Transverse colon (tissue), 4 donors: ENCODE results near the gene FLYWCH1. TPM values are rescaled to one million over a fixed set of nuclear protein-coding genes. Genes with fewer than 3 reads are reported as not detected.

Experiments used
- DNase-seq: peaks from one replicate; pipeline ENCODE4 v3.0.0-alpha.2; 2019
- H3K27ac ChIP-seq, 4 donors: fragments of 200-600 bp; sonication (generic); 2 replicates each; pipeline ENCODE4 v1.5.1; 2016 to 2018; ENCODE audit warnings: inconsistent platforms in 4 of 4
- H3K27me3 ChIP-seq: fragments of 200-600 bp; sonication (generic); 2 replicates; pipeline ENCODE4 v1.5.1; 2017; ENCODE audit warnings: inconsistent platforms
- H3K36me3 ChIP-seq, 4 donors: fragments of 200-600 bp; sonication (generic); 2 replicates each; pipeline ENCODE4 v1.5.1; 2017 to 2019; ENCODE audit warnings: inconsistent platforms in 4 of 4
- H3K4me1 ChIP-seq, 4 donors: fragments of 200-600 bp; sonication (generic); 2 replicates each; pipeline ENCODE4 v1.5.1; 2017 to 2020; ENCODE audit warnings: inconsistent platforms in 4 of 4
- H3K4me3 ChIP-seq, 4 donors: fragments of 200-600 bp; sonication (generic); 1 replicate in 1 of 4; 2 replicates in 3 of 4; pipeline versions ENCODE4 v1.5.1 to v1.6.1; 2017 to 2019; ENCODE audit warnings: inconsistent platforms in 4 of 4
- H3K9me3 ChIP-seq, 2 donors: fragments of 200-600 bp; sonication (generic); 2 replicates each; pipeline ENCODE4 v1.5.1; 2017 to 2019; ENCODE audit warnings: inconsistent platforms in 2 of 2
- EP300 ChIP-seq: sonication (generic); formaldehyde crosslinking; IDR thresholded peaks from one replicate; pipeline ENCODE4 v1.6.1; 2017; ENCODE audit warnings: antibody characterized with exemption, low read depth
- POLR2A ChIP-seq: fragments of 450-650 bp; IDR thresholded peaks from one replicate; pipeline ENCODE4 v1.6.1; 2016; ENCODE audit warnings: antibody characterized with exemption, mild to moderate bottlenecking, moderate library complexity
- POLR2AphosphoS5 ChIP-seq, 3 donors: sonication (generic); formaldehyde crosslinking; IDR thresholded peaks; one replicate each; pipeline ENCODE4 v1.6.1; 2016; ENCODE audit warnings: antibody characterized with exemption in 3 of 3
- WGBS, 2 donors: methylation state at CpG; one replicate each; pipeline ENCODE4 v1.1.5; 2018; ENCODE audit warnings: low coverage in 1 of 2; 5-methylcytosine and 5-hydroxymethylcytosine counted together
- in situ Hi-C, 4 donors: fragments of 200-750 bp; cut with MboI; loops; one replicate each; pipeline versions ENCODE4 v1.15.0 to v1.15.1; 2017; ENCODE audit warnings: low sequenced_read_pairs in 3 of 4, low pct_ligation_motif_present in 1 of 4, low pct_unique_long_range_greater_than_20kb in 1 of 4
- intact Hi-C: fragments of 100-400 bp; cut with DNase I; formaldehyde crosslinking; loops from one replicate; pipeline ENCODE4 v1.15.1; 2023; ENCODE audit warnings: low total_unique reads
- total RNA-seq, 4 donors: library from RNA; depleted of rRNA; stranded (reverse); fragments of >200 nt; gene quantifications; one replicate each; pipeline ENCODE4 v1.1.0, GENCODE V29; 2016
- TF ChIP-seq, protein P1 (sequence below), 5 experiments: fragments of 200-600 bp in 3 of 5; fragments of 450-650 bp in 2 of 5; sonication (generic) in 3 of 5; IDR thresholded peaks; 1 replicate in 2 of 5; 2 replicates in 3 of 5; pipeline ENCODE4 v1.5.1; 2016 to 2017; ENCODE audit warnings: antibody characterized with exemption in 5 of 5, inconsistent platforms in 3 of 5, mild to moderate bottlenecking in 2 of 5, moderate library complexity in 1 of 5

The FLYWCH1 gene
- total RNA-seq, 4 donors from 2014 or later, result 29.1 to 59.1 (median 34.6) TPM

DNA sequence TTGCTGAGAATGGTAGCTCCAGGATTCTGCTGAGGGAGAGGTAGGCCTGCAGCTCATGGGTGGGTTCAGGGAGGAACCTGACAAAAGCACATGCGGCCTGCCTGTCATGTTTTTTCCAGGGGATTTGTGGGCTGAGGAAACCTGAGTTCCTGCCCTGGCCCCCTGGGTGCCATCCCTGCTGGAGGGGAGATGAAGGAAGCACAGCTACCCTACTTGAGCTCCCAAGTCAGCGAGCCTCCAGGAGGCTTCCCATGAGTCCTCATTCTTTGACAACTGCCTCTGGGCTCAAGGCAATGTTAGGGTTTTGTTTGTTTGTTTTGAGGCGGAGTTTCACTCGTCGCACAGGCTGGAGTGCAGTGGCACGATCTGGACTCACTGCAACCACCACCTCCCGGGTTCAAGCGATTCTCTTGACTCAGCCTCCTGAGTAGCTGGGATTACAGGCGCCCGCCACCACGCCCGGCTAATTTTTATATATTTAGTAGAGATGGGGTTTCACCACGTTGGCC, 12.1 kb upstream of the FLYWCH1 start:
- DNase-seq, result no peak
- Histone ChIP-seq H3K36me3 (peaks cover 0 to 5% (median 0%) of the 10 kb centered on the region in 4 donors), H3K27ac (no peak overlapping the region), H3K9me3 (no peaks in the 10 kb centered on the region), H3K27me3 (no peaks in the 10 kb centered on the region), H3K4me3 (no peak overlapping the region), H3K4me1 (peaks cover 4 to 12% (median 8%) of the 10 kb centered on the region in 4 donors)
- no peak for TF ChIP-seq POLR2AphosphoS5 (IDR thresholded peaks at IDR 0.05)
- no peak for TF ChIP-seq EP300
- no peak for TF ChIP-seq POLR2A
- TF ChIP-seq, protein P1, sequence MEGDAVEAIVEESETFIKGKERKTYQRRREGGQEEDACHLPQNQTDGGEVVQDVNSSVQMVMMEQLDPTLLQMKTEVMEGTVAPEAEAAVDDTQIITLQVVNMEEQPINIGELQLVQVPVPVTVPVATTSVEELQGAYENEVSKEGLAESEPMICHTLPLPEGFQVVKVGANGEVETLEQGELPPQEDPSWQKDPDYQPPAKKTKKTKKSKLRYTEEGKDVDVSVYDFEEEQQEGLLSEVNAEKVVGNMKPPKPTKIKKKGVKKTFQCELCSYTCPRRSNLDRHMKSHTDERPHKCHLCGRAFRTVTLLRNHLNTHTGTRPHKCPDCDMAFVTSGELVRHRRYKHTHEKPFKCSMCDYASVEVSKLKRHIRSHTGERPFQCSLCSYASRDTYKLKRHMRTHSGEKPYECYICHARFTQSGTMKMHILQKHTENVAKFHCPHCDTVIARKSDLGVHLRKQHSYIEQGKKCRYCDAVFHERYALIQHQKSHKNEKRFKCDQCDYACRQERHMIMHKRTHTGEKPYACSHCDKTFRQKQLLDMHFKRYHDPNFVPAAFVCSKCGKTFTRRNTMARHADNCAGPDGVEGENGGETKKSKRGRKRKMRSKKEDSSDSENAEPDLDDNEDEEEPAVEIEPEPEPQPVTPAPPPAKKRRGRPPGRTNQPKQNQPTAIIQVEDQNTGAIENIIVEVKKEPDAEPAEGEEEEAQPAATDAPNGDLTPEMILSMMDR (IDR thresholded peaks at IDR 0.05), result no peak
- intact Hi-C loops, result no loop called here
- in situ Hi-C loops, result no loop called here
- WGBS, 2 donors, result 84% methylated on average over 11 of the region's 13 CpGs; no CpG with 5 or more reads in 1 of the 2 donors

DNA sequence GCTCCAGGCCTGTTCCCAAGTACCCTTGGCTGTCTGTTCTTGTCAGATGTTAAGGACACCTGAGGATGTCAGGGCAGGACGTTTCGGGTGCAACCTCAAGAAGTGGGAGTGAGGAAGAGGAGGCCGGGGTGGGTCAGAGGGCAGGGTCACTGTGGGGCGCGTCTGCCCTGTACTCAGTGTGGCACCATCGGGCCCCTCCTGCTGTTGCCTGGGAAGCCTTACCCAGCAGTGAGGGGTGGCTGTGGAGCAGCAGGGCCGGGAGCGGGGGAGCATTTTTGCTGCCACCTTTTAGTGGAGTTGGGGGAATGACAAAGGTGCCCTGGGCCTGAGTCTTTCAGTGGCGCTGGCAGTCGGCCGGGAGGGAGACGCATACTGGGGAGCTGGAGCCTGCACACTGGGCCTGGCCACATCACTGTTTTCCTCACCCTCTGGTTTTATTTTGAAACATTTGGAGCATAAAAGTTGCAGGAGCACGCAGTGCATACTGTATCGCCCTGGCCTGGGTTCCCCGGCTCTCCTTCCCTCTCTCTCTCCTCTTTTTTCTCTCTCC, 11.1 kb upstream of the FLYWCH1 start:
- 94% methylated on average over 15 of the region's 15 CpGs; no CpG with 5 or more reads in 1 of the 2 donors for WGBS, 2 donors
- H3K4me3 ChIP-seq, result no peak overlapping the region
- H3K27ac ChIP-seq, result no peak overlapping the region
- no peaks in the 10 kb centered on the region for H3K9me3 ChIP-seq
- H3K4me1 ChIP-seq, result peaks cover 4 to 17% (median 8%) of the 10 kb centered on the region in 4 donors
- intact Hi-C loops (no loop called here), in situ Hi-C loops (no loop called here)
- peaks cover 0 to 5% (median 0%) of the 10 kb centered on the region in 4 donors for H3K36me3 ChIP-seq
- TF ChIP-seq POLR2AphosphoS5 (IDR thresholded peaks at IDR 0.05), result no peak
- no peak for TF ChIP-seq POLR2A
- TF ChIP-seq, protein P1 (IDR thresholded peaks at IDR 0.05), result no peak
- TF ChIP-seq EP300, result no peak
- H3K27me3 ChIP-seq, result no peaks in the 10 kb centered on the region
- DNase-seq, result no peak

DNA sequence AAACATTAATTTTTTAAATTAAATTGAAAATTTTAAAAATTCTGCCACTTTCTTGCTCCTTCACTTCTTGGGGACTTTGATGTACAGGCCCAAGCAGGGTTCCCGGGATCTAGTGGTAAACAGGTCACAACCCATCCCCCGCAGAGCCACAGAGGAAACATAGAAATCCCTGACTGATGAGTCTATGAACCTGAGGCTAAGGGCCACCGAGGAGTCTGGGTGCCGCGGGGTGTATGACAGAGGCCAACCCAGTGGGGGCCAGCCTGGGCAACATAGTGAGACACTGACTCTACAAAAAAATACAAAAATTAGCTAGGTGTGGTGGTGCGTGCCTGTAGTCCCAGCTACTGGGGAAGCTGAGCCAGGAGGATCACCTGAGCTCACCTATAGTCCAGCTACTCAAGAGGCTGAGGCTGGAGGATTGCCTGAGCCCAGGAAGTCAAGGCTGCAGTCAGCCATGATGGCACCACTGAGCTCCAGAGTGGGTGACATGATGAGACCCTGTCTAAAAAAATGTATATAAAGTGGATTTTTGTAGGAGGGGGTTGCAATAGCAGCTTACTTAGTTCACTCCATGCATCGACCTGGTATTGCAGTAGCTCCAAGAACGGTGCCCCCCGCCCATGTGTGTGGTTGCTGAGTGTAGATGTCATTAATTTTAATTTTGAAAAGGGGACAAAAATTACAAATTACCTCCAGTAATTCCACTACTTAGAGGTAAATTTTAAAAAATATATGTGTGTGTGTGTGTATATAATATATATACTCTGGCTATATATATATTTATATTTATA, 9.2 kb upstream of the FLYWCH1 start:
- TF ChIP-seq POLR2AphosphoS5 (IDR thresholded peaks at IDR 0.05) (no peak), EP300 (no peak), POLR2A (no peak)
- TF ChIP-seq, protein P1 (IDR thresholded peaks at IDR 0.05), result no peak
- Histone ChIP-seq H3K4me3 (no peak overlapping the region), H3K27me3 (no peaks in the 10 kb centered on the region), H3K36me3 (no peaks in the 10 kb centered on the region), H3K27ac (no peak overlapping the region), H3K9me3 (no peaks in the 10 kb centered on the region), H3K4me1 (peaks cover 4 to 26% (median 15%) of the 10 kb centered on the region in 4 donors)
- DNase-seq, result no peak
- 90 to 95% methylated on average over 6 to 9 of the region's 9 CpGs for WGBS, 2 donors
- in situ Hi-C loops (no loop called here), intact Hi-C loops (no loop called here)

DNA sequence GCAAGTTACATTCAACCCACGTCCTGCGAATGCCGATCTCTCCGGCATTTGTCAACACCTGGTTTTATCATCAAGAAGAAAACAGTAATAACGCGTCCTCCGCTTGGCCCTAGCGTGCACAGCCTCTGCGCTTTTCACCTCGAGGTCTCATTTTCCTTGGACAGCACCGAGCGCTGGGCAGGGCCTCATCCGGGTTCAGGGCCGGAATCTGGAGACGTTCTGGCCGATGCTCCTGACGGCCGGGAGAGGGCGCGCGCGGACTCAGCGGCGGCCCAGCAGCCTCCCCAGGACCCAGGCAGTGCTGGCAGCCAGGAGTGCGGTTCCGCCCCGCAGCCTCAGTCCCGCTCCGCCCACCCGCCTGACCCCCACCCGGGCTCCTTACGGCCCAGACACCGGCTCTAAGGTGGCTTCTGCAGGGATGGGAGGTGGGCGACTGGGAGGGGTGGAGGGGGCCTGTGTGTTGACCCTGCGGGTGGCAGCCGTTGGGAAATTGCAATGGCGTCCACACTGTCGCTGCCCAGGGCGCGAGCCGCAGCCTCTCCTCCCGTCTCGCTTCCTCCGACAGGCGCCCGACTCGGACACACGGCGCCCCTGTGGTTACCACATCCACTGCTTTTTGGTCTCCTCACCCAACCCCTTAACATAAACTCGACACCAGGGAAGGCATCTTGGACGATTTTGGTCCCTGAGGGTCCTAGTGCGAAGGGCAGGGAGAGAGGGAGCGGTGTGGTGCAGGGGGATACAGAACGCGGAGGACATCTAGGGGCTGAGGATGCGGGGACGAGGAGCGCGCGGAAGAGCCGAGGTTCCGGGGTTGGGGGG, 7.4 kb upstream of the FLYWCH1 start:
- TF ChIP-seq, protein P1 (IDR thresholded peaks at IDR 0.05), result peak; percentile 88 to 95 (median 94)
- TF ChIP-seq POLR2AphosphoS5 (IDR thresholded peaks at IDR 0.05) (peak; percentile 63 to 87 (median 85)), EP300 (no peak), POLR2A (peak; percentile 80)
- DNase-seq, result peak; percentile 88
- peaks cover under 1% of the 10 kb centered on the region for H3K27me3 ChIP-seq
- intact Hi-C loops (no loop called here), in situ Hi-C loops (no loop called here)
- WGBS, 2 donors, result 2 to 6% methylated on average over 5 to 50 of the region's 62 CpGs
- H3K4me1 ChIP-seq, result peaks cover 4 to 26% (median 15%) of the 10 kb centered on the region in 4 donors
- no peaks in the 10 kb centered on the region for H3K9me3 ChIP-seq
- H3K27ac ChIP-seq, result peak overlapping the region; percentile 97 to 98 (median 98)
- no peaks in the 10 kb centered on the region for H3K36me3 ChIP-seq
- peak overlapping the region; percentile 66 to 94 (median 80) for H3K4me3 ChIP-seq
